Activated CD4-positive, alpha-beta T cell treated with anti-CD3 and anti-CD28 coated beads for 36 hours (primary cell): ENCODE results near the gene SPTBN5. TPM values are rescaled to one million over a fixed set of nuclear protein-coding genes. Genes with fewer than 3 reads are reported as not detected.

Experiments used
- ATAC-seq: fragments of 200-7000 bp; cut with Tn5 transposase; one replicate; pipeline ENCODE4 v1.10.0; 2021; ENCODE audit warnings: mild to moderate bottlenecking, moderate library complexity
- CTCF ChIA-PET: fragments of 350-600 bp; sonication (Branson Sonifier 250); formaldehyde crosslinking; loops from one replicate; lab custom pipeline; 2021; ENCODE audit warnings: antibody characterized with exemption; lab: Charles Lee
- POLR2A ChIA-PET: fragments of 350-600 bp; sonication (Branson Sonifier 250); formaldehyde crosslinking; loops from one replicate; lab custom pipeline; 2021; ENCODE audit warnings: antibody characterized with exemption, inconsistent platforms; lab: Charles Lee
- DNase-seq: peaks from one replicate; pipeline ENCODE4 v3.0.0-alpha.2; 2020
- H3K27ac Mint-ChIP-seq: one replicate; pipeline ENCODE4 v1.8.0; 2021; ENCODE audit warnings: mixed read lengths
- H3K27me3 Mint-ChIP-seq: one replicate; pipeline ENCODE4 v1.8.0; 2021; ENCODE audit warnings: mixed read lengths
- H3K36me3 Mint-ChIP-seq: one replicate; pipeline ENCODE4 v1.8.0; 2021; ENCODE audit warnings: low read depth, mixed read lengths
- H3K4me1 Mint-ChIP-seq: one replicate; pipeline ENCODE4 v1.8.0; 2021; ENCODE audit warnings: mixed read lengths
- H3K4me3 Mint-ChIP-seq: one replicate; pipeline ENCODE4 v1.8.0; 2021; ENCODE audit warnings: mild to moderate bottlenecking, moderate library complexity, mixed read lengths
- H3K9me3 Mint-ChIP-seq: one replicate; pipeline ENCODE4 v1.8.0; 2021; ENCODE audit warnings: low read depth, mixed read lengths
- intact Hi-C, 2 experiments: fragments of 100-400 bp; cut with DNase I in 1 of 2; cut with micrococcal nuclease in 1 of 2; formaldehyde crosslinking; loops; one replicate each; pipeline versions ENCODE4 v1.14.2 to v1.15.1; 2022 to 2024; cut with DNase I, micrococcal nuclease
- microRNA-seq: library from miRNA; unstranded; fragments of <30 nt; microRNA quantifications from one replicate; pipeline ENCODE4 v1.2.0, GENCODE V29; 2021; ENCODE audit warnings: borderline replicate concordance
- total RNA-seq, 2 experiments: library from RNA; stranded (reverse); gene quantifications; one replicate each; pipeline ENCODE4 v1.2.3, GENCODE V29; 2021

The SPTBN5 gene
- total RNA-seq, 2 experiments from 2014 or later: 0.46 to 0.51 TPM

GRCh38 chr15:41801185-41801584 lies 92.7 kb downstream of the SPTBN5 start:
- ChIA-PET POLR2A (interaction anchor here (0.5 kb wide), 1 partner anchor 1950 kb away, joined by 5 read pairs; no protein-coding TSS in a partner anchor), CTCF (interaction anchor here (0.6 to 1.8 kb wide), 4 partner anchors 9 to 102 kb away, joined by 3 to 12 read pairs (median 4); partner anchors contain the start of gene MAPKBP1)
- no peaks in the 10 kb centered on the region for H3K27me3 Mint-ChIP-seq
- no peak for DNase-seq
- peaks cover 21% of the 10 kb centered on the region for H3K4me1 Mint-ChIP-seq
- ATAC-seq: no peak
- no peak overlapping the region for H3K27ac Mint-ChIP-seq
- intact Hi-C loops: no loop called here
- no peak overlapping the region for H3K4me3 Mint-ChIP-seq
- H3K36me3 Mint-ChIP-seq: peaks cover 8% of the 10 kb centered on the region
- no peaks in the 10 kb centered on the region for H3K9me3 Mint-ChIP-seq

GRCh38 chr15:41799488-41799805 lies 94.4 kb downstream of the SPTBN5 start:
- intact Hi-C loops: no loop called here
- ATAC-seq: peak; percentile 24
- H3K27me3 Mint-ChIP-seq: no peaks in the 10 kb centered on the region
- no peak overlapping the region for H3K27ac Mint-ChIP-seq
- CTCF ChIA-PET: interaction anchor here (0.8 kb wide), 1 partner anchor 24 kb away, joined by 3 read pairs; no protein-coding TSS in a partner anchor
- H3K36me3 Mint-ChIP-seq: peaks cover 8% of the 10 kb centered on the region
- no peaks in the 10 kb centered on the region for H3K9me3 Mint-ChIP-seq
- H3K4me3 Mint-ChIP-seq: no peak overlapping the region
- no peak for DNase-seq
- peaks cover 25% of the 10 kb centered on the region for H3K4me1 Mint-ChIP-seq
- POLR2A ChIA-PET: no interaction called here

- H3K27me3 Mint-ChIP-seq: no peaks in the 10 kb centered on the region
- H3K4me1 Mint-ChIP-seq: peaks cover 27% of the 10 kb centered on the region
- ChIA-PET POLR2A (no interaction called here), CTCF (interaction anchor here (0.8 kb wide), 1 partner anchor 24 kb away, joined by 3 read pairs; no protein-coding TSS in a partner anchor)
- no peak overlapping the region for H3K27ac Mint-ChIP-seq
- no peaks in the 10 kb centered on the region for H3K9me3 Mint-ChIP-seq
- DNase-seq: no peak
- ATAC-seq: peak; percentile 35
- H3K4me3 Mint-ChIP-seq: no peak overlapping the region
- peaks cover 8% of the 10 kb centered on the region for H3K36me3 Mint-ChIP-seq
- intact Hi-C loops: no loop called here
These were observed 95.0 kb downstream of the SPTBN5 start for GRCh38 chr15:41798607-41799487.

Small RNA genes within 50 kb of the gene (microRNA-seq; reads per million reads assigned to microRNA genes)
- gene MIR4310: not detected

Other genes with a start within 250 kb of the SPTBN5 start
- gene MGA, start 233.6 kb downstream of the SPTBN5 start, total RNA-seq: 10 to 100 TPM; 33.7 to 39.3 TPM
- 10 to 100 TPM; 16.1 to 19.0 TPM for gene MAPKBP1, start 119.6 kb downstream of the SPTBN5 start, total RNA-seq
- gene JMJD7, start 66.0 kb downstream of the SPTBN5 start, total RNA-seq: 10 to 100 TPM; 17.1 to 17.6 TPM
- gene PLA2G4B, start 55.2 kb downstream of the SPTBN5 start, total RNA-seq: 1 to 10 TPM; 5.0 to 6.9 TPM
- gene EHD4, start 78.5 kb upstream of the SPTBN5 start, total RNA-seq: 10 to 100 TPM; 34.7 to 35.7 TPM
- not detected for gene PLA2G4E, start 127.0 kb upstream of the SPTBN5 start, total RNA-seq
- not detected for gene PLA2G4D, start 200.5 kb upstream of the SPTBN5 start, total RNA-seq